NCI-H226 (cell line): ENCODE data around the gene FBLN1.
A peak's percentile ranks its signal among the peaks of the same experiment; 100 is the strongest.
"Not testable (repeated sequence)": the region's sequence is repeated elsewhere in the genome, so short reads cannot be mapped to it uniquely, and the experiment has no call there.

ENCODE experiments used
- DNase-seq: peaks from one replicate; pipeline ENCODE4 v3.0.0-alpha.2; 2015

FBLN1 gene

DNA sequence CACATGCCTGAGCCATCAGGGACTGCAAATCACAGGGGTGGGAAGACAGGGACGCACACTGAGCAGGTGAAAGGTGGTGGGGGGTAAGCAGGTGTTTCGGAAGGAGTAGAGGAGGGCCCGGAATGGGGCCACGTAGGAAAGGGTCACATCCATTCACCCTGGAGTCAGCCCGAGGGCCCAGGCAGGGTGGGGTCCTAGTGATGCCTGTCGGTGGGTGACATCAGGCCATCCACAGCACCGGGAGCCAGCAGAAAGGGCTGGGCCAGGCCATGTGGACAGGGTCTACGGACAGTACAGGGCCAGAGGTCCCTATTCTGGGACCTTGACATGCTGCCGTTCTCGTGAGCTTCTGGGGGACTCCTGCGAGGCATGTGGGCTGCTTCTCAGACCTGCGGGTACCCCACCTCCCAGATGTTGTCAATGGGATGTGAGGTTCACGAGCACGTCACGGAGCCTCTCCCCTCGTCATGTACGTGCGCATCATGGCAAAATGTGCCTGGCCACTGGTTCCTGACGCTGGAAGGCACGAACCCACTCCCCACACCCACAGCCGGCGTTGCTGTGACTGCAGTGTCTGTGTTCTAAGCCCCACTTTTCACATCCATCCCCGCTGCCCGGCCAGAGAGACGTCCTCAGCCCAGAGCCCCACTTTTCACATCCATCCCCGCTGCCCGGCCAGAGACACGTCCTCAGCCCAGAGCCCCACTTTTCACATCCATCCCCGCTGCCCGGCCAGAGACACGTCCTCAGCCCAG, 84.1 kb downstream of the FBLN1 start:
- no peak for DNase-seq

DNA sequence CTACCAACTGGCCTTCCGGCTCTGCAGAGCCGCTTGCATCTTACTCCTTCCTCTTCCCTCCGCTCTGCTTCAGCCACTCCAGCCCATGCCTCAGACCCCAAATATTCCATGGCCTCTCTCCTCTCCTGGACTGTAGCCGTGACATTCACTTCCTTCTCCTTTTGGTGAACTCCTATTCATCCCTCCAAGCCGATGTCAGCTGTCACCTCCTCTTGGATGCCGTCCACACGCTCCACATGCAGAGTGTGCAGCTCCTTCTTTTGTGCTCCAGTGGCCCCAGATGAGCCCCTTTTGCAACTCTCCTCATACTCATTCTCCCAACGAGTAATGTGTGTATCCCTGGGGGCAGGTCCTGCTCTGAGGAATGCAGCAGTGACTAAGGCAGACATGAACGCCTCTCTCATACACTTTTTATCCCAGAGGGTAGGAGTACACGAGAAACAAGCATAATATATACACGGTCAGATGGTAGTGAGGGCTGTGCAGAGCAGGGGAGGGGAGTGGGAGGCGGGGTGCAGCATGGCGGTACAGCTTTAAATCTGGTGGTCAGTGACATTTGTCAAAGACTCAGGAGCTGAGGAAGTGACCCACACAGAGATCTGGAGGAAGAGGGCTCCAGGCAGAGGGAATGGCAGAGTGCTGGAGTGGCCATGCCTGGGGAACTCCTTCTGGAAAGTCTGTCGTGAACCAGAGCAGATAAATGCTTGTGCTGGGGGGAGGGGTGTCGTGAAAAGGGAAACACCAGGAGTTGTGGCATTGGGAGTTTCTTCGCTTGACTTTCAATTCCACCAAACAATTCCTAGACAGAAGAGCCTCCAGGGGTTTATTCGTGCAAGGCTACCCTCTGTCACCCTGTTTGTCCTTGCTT, 85.2 kb downstream of the FBLN1 start:
- peak; percentile 51 for DNase-seq

DNA sequence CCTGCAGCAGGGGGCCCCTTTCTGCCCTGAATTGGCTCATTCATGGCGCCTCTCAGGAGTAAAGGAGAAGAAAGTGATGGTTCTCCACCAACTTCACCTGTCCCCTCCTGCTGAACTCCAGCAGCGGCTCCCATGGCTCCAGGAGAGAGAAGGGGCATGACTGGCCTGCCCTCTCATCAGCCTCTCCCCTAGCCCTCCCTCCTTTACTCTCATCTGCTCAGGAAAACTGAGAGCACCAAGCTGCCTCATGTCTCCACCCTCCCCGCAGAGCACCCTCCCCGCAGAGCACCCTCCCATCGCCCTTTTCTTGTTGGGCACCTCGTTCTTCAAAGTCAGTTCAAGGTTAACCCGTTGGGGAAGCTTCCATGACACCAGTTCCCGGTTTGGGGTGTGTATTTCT, 86.9 kb downstream of the FBLN1 start:
- no peak for DNase-seq

DNA sequence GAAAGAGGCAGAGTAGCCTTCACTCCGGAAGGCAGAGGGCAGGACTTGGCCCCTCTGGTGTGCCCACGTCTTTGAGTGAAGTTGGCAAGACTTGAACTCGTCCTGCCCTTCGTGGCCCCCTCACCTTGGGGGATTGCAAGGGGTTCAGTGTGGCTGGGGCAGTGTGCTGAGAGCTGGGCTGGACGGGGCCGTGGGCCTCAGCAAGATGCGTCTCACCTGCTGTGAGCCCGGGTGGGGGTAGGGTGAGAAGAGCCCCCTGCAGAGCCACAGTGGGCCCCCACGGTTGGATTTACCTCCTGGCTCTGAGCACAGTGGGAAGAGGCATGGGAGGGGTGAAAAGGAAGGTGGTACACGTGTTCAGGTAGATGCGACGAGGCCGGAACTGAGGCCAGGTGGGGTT, 87.6 kb downstream of the FBLN1 start:
- no peak for DNase-seq

DNA sequence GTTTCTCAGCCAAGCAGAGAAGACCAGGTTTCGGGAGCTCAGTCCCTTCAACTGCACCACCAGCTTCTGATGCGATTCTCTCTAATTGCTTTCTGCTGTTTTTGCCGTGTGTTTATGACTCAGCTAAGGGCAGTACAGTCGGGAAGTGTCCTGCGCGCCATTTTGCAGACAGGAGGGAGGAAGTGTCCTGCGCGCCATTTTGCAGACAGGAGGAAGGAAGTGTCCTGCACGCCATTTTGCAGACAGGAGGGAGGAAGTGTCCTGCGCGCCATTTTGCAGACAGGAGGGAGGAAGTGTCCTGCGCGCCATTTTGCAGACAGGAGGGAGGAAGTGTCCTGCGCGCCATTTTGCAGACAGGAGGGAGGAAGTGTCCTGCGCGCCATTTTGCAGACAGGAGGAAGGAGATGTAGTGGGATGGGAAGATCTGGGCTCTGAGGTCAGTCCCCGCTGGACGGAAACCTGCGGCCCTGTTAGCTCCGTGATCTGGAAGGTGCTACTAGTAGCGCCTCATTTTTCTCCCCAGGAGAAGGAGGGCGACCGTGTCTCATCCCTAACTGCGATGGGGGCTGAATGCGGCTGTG, 89.0 kb downstream of the FBLN1 start:
- DNase-seq = not testable (repeated sequence)

DNA sequence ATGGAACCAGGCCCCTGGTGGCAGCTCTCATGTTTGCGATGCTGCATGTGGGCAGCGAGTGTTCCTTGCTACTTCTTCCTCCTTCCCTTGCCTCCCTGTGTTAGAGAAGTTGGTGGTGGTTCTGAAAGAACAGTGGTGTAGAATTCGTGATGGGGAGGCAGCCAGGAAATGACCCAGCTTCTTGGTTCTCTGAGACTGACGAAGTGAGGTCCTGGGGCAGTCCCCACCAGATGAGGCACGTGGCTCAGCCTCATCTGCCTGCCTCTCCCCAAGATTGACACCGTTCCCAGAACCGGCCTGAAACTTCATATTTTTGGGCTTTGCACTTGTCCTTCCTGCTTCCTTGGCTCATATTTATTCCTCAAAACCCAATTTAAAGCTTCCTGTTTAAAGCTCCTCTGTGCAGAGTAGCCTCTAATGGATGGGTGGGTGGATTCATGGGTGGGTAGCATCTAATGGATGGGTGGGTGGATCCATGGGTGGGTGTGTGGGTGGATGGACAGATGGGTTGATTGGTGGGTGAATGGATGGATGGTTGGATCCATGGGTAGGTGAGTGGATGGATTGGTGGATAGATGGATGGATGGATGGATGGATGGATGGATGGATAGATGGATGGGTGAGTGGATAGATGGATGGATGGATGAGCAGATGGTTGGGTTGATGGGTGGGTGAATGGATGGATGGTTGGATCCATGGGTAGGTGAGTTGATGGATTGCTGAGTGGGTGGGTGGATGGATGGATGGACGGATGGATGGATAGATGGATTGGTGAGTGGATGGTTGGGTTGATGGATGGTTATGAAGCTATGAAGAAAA, 91.6 kb downstream of the FBLN1 start:
- DNase-seq = no peak

DNA sequence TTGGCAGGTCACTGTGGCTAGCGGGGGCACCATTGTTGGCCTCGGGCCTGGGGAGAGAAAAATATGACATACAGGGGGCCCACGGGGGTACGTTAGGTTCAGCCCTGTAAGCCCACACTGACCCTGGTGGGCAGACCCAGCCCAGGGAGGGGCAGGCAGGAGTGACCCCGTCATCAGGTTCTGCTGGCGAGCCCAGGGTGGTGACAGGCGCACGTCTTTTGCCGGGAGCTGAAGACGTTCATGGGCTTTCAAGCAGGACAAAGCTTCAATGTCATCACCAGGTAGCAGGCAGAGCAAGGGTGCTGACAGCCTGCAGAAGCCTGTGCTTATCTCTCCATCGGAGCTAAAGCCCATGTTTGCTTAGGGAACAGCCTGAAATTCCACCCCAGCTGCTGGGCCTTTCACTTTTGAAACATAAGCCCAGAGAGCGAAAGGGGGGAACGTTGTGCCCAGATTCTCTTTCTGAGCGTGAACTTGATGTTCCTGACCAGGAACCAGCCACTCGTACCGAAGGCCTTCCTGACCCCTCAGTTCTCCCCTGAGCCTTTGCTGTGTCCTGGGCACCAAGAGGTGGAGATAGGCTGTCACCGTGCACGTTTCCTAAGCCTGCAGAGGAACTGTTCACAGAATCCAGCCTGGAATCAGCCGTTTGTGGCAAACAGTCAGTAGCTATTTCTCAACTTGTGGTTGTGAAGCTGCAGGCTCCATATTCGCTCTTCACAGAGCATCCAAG, 94.9 kb downstream of the FBLN1 start:
- DNase-seq = no peak

DNA sequence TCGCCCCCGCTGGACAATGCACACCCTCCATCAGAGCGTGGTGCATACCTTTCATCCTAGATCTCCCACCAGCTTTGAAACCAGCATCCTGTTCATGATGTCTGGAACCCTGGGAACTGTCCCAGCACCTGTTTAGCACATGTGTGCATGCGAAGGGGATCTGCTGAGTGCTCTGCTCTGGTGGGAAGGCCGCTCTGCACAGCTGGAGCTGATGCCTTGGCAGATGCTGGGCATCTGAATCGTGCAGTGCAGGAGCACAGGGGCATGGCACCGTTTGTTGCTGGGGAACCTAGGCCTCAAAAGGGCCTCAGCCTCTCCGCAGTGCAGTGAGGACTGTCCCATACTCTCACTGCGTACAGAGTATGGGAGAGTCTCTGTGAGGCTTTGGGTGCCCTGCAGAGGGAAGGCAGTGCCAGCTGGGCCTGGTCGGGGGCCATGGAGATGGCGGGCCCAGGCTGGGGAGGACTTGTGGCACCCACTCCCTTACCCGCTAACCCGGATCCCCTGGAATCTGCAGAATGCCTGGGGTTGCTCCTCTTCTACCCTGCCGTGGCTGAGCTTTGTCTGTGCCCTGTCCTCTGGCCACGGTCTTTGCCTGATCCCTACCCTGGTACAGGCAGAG, 96.0 kb downstream of the FBLN1 start:
- no peak for DNase-seq

DNA sequence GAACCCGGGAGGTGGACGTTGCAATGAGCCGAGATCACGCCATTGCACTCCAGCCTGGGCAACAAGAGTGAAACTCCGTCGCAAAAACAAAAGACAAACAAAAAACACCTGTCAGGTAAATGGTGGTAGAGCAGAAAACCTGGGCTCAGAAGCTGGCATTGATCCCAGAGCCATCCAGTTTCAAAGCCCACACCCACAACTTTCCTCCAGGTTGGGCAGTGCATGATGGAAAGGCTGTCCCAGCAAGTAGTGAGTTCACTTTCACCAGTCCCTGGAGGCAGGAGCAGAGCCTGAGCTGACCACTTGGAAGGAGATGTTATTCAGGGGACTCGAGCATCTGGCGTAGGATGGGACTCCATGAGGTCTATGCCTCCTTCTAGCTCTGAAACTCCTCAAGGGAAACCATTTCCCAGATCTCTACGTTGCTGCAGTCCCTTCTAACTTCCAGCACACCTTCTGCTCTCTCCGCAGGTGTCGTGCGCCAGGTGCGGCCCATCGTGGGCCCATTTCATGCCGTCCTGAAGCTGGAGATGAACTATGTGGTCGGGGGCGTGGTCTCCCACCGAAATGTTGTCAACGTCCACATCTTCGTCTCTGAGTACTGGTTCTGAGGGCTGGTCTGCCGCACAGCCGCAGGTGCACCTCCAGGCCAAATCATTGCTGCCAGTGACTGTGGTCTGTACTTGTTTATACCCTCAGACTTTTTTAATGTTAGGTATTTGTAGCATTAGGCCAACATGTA, 97.3 kb downstream of the FBLN1 start:
- no peak for DNase-seq

DNA sequence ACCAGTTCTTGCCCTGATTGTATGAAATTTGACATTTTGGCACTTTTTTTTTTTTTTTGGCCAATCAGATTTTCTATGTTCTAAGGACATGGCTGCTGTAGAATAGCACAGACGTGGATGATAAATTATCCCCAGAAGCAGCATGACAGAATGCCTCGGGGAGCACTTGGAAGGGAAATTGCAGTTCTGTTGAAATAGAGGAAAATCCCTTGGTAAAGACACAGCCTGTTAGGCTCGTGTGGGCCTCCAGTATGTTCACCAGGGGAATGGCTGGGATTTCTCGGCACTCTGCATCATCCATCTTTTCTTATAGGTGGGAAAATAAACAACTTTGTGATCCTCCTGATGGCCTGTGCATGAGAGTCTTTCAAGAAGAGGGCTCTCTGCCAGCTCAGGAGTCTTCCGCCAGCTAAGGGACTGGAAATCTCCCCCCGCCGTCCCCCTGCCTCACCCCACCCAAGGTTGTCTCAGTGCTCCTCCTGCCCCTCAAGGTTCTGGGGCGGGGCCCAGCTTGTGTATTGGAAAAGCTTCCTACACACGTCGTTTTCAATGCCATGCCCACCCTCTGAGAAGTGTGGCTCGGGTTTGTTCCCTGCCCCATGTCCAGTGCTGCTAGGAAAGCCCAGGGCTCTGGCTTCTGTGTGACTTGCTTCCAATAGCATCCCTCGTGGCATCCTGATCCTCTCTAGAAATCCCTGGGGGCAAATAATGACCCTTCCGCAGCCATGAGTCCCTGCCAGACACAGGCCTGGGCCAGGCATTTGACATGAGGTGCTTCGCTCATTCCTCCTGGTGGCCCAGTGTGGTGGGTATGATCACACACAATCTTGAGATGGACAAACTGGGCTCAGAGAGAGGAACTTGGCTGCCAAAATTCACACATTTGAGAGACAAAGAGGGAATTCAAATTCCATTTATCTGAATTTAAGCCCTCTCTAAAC, 98.4 kb downstream of the FBLN1 start:
- DNase-seq = peak; percentile 62

DNA sequence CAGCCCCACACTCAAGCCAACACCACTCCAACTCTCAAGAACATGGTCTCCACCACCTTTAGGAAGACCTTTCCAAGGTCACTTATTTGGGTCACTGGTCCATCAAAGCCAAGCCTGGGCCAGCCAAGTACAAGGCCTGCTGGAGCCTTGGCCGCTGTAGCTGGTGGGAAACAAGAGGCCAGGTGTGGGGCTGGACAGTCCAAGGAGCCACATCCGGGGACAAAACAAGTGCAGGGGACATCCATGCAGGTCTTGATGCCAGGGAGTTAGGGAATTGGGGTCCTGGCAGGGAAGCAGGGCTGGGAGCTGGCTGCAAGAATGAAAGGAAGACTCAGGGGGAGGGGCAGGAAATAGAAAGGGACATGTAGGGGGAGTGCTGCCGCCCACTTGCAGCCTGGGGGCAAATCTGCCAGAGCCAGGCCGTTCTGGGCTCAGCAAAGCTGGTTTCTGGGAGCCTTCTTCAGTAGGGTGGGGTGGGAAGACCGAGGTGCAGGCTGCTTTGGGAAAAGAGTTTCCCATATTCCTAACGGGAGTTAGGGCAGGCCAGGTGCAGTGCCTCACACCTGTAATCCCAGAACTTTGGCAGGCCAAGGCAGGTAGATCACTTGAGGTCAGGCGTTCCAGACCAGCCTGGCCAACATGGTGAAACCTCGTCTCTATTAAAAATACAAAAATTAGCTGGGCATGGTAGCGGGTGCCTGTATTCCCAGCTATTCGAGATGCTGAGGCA, 99.5 kb downstream of the FBLN1 start:
- DNase-seq = no peak

DNA sequence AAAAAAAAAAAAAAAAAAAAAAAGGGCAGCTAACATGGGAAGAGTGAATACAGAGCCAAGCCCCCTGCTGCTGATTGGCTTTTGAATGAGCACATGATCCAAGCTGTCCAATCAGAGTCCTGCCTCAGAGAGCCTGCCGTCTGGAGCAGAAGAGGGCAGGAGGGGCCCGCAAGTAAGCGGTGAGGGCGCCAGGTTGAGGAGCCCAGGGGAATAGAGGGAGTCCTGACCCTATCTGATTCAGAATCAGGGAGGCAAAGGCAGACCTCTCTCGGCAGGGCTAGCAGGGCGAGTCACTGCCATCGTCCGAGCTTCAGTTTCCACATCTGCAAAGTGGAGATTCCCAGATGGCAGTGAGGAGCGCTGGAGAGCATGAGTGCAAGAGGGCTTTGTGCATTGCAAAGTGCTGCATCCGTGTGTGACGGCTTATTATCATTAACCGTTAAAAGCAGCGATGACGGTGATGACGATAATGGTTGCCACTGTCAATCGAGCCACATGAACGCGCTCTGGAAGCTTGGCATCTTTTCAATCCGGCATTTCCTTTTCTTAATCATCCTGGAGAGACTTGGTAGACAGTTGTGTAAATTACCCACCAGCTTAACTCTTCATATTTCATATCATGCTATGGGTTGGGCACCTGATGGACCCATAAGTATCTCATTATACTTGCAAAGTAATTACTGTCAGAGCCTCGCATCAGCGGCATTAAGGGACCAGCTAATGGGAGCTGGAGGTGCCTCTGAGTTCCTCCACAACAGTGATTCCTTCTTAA, 100.3 kb downstream of the FBLN1 start:
- DNase-seq = no peak

DNA sequence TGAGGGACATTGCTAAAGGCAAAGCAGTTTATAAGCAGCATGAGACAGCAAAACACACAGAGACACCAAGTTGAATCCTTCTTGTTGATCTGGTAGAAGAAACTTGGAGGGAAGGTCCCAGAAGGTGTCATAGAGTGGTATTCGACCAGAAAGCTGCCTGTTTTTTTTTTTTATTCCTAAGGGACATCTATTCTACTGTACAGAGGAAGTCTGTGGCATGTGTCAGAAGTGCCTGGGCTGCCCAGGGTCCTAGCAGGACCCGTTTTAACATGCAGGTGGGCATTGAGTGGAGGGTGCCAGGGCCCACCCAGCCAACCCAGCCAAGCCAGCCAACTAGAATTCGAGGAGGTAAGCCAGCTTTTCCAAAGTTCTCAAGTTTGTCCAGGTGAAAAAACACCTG, 100.9 kb downstream of the FBLN1 start:
- DNase-seq = no peak

DNA sequence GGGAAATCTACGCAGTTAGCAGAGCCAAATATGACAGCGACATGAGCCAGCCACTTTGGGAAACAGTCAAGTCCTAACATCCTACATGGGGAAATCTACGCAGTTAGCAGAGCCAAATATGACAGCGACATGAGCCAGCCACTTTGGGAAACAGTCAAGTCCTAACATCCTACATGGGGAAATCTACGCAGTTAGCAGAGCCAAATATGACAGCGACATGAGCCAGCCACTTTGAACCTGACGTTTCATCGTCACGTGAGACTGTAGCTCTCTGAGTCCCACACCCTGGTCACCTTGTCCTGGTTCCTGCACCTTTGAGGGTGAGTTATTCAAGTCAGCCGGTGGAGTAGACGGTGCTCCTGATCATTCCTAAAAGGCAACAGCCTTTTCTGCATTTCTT, 105.4 kb downstream of the FBLN1 start:
- DNase-seq = not testable (repeated sequence)

DNA sequence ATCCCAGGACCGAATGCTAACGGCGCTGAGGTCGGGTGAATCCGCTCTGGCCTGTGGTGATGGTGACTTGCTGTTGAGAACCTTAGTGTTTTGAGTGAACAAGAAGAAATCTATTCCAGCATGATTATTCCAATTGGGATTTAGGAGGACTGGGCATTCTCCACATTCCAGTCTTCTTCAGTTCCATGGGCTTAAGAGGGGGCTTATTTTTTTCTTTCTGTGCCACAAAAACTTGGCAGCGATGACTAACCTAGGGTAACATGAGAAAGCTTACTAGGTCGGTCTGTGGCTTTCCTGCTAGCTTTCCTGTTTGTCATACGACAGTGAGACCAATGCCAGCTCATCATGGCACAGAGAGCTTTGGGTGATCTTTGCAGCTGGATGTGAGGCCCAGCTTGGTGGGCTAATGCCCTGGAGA, 106.1 kb downstream of the FBLN1 start:
- DNase-seq = peak; percentile 29

DNA sequence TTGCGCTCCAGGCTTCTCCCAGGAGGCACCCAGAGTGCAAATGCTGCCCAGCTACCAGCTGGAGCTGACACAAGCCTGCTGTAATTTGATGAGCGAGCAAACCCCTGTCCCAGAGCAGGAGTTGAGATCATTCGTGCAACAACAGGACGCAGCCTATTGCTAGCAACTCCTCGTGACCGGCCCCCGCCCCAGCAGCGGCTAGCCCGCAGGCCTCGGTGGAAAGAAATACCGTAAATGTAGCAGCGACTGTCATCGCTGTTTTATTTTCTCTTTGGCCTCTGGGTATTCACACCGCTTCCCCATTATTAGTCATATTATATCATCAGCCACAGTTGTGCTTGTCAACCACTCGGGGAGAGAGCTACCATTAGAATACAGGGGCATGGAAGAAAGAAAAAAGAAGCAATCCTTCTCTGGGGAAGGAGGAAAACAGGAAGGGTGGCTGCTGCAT, 109.8 kb downstream of the FBLN1 start:
- DNase-seq = no peak

DNA sequence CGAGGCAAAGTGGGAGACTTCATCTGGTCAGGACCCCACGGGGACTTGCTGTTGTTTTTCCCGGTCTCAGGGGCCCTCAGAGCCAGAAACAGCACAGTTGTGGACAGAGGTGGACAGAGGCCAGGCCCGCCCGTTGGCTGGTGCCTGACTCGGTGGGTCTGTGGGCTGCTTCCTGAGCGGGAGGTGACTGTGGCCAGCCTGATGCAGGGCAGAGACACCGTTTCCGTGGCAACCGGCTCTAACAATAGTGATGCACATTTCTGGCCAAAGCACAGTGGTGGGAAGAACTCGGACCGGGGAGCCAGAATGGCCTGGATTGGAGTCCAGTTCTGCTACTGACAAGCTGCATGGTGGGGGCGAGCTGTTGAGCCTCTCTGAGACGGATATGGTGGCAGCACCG, 110.3 kb downstream of the FBLN1 start:
- no peak for DNase-seq

DNA sequence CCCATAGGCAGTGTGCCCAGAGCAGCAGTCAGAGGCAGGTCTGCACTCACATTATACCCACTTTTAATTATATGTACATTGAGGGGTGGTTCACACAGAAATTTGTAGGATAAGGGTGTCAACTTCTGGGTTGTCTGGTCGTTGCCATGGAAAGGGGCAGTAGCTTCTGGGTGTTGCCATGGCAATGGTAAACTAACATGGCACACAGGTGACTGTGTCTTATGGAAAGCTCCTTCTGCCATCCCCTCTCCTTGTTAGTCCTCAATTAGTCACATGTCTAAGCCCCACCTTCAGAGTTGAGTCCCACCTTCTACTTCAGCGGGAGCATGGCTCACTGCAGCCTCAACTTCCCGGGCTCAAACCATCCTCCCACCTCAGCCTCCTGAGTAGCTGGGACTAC, 112.7 kb downstream of the FBLN1 start:
- DNase-seq = no peak
